GM19468 (cell line): ENCODE data around the gene ZC3H10.
A peak's percentile ranks its signal among the peaks of the same experiment; 100 is the strongest.
"Not testable (repeated sequence)": the region's sequence is repeated elsewhere in the genome, so short reads cannot be mapped to it uniquely, and the experiment has no call there.

Experiments
- ATAC-seq: cut with Tn5 transposase; IDR thresholded peaks from one replicate; pipeline ENCODE4 v1.9.1; 2021; ENCODE audit warnings: mild to moderate bottlenecking, moderate library complexity, moderate number of reproducible peaks; ENCODE audit not compliant: unreplicated experiment; ENCODE audit errors: extremely low read depth

Gene ZC3H10, protein sequence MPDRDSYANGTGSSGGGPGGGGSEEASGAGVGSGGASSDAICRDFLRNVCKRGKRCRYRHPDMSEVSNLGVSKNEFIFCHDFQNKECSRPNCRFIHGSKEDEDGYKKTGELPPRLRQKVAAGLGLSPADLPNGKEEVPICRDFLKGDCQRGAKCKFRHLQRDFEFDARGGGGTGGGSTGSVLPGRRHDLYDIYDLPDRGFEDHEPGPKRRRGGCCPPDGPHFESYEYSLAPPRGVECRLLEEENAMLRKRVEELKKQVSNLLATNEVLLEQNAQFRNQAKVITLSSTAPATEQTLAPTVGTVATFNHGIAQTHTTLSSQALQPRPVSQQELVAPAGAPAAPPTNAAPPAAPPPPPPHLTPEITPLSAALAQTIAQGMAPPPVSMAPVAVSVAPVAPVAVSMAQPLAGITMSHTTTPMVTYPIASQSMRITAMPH

GRCh38 chr12:56117778-56118687, at the start of gene ZC3H10:
TSS of gene ZC3H10 (plus strand) at chr12:56118266. CDS start at chr12:56120563, 2,297 bp downstream.
- peak; percentile 87 for ATAC-seq

DNA sequence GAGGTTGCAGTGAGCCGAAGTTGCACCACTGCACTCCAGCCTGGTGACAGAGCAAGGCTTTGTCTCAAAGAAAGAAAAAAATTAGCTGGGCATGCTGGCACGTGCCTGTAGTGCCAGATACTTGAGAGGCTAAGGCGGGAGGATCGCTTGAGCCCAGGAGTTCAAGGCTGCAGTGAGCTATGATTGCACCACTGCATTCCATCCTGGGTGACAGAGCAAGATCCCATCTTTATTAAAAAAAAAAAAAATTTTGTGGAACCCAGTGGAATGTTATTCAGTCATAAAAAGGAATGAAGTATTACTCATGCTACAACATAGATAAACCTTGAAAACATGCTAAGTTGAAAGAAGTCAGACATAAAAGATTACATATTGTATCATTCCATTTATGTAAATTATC, 46.4 kb upstream of the ZC3H10 start:
- ATAC-seq, result no peak

GRCh38 chr12:56074396-56074795, 43.7 kb upstream of the ZC3H10 start:
- no peak for ATAC-seq

GRCh38 chr12:56077966-56078365, 40.1 kb upstream of the ZC3H10 start:
- not testable (repeated sequence) for ATAC-seq

GRCh38 chr12:56078427-56078826, 39.6 kb upstream of the ZC3H10 start:
- ATAC-seq, result no peak

GRCh38 chr12:56078931-56079722, 38.9 kb upstream of the ZC3H10 start:
- ATAC-seq, result no peak

DNA sequence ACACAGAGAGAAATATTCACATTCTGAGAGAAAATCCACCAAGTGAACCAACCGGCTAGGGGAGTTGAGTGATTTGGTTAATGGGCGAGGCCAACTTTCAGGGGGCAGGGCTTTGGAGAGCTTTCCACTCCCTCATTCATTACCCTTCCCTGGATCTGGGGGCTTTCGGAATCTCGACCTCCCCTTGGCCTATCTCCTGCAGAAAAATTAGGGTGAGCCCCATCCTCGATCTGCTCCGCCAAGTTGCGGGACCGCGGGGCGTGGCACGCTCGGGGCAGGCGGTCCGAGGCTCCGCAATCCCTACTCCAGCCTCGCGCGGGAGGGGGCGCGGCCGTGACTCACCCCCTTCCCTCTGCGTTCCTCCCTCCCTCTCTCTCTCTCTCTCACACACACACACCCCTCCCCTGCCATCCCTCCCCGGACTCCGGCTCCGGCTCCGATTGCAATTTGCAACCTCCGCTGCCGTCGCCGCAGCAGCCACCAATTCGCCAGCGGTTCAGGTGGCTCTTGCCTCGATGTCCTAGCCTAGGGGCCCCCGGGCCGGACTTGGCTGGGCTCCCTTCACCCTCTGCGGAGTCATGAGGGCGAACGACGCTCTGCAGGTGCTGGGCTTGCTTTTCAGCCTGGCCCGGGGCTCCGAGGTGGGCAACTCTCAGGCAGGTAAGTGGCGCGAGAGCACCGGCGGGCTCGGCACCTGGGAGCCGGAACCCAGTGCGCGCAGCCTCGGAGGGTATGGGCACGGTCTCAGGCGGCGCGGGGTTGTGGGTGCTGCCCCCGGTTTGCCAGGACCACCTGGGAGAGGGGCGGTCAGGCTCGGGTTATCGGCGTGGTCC, 38.1 kb upstream of the ZC3H10 start, which contains the start of gene ERBB3:
Gene ERBB3 (plus strand): TSS at position 443 of the 833 bp plus-strand sequence. CDS start 136 bp downstream, at position 579.
- ATAC-seq, result no peak

GRCh38 chr12:56080556-56081138, 37.4 kb upstream of the ZC3H10 start:
- no peak for ATAC-seq

DNA sequence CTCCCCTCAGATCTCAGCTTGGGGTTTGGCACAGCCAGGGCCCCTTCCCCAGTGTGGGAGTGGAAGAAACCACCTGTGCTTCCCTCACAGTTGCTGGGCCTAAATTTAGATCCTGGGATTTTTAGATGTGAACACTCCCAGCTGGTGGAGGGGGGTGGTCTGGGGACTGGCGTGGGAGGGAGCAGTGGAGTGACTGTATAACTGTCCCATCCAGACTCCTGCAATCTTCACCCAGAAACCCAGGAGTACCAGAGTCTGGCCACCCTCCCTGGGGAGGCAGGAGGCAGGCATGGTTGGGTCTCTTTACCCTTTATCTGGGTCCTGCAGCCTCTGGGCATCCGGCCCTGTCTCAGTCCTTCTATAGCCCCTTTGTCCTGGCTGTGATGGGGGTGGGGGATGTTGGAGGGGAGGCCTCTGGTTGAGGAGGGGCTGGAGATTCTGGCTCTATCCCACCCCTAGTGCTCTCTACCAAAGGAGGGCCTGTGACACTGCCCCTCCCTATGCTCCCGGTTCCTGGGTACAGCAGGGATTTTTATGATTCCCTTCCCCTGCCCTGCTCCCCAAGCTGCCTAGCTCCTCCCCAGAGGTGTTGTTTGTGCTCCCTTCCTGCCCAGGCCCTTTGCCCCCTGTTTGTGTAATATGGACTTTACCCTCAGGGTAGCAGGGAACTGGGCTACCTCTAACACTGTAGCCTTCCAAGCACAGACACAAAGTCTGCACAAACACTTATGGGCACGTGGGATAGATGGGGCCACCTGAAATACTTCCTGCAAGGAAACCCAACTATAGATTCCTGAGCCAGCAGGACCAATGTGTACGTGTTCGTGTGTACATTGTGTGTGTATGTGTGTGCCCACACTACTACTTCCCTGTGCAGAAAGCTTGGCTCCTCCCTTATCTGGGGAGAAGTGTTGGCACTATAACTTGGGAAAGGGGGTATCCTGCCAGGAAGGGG, 36.4 kb upstream of the ZC3H10 start:
- ATAC-seq, result no peak

GRCh38 chr12:56082382-56082781, 35.7 kb upstream of the ZC3H10 start:
- no peak for ATAC-seq

- no peak for ATAC-seq
Observed at GRCh38 chr12:56082967-56083366, 35.1 kb upstream of the ZC3H10 start.

DNA sequence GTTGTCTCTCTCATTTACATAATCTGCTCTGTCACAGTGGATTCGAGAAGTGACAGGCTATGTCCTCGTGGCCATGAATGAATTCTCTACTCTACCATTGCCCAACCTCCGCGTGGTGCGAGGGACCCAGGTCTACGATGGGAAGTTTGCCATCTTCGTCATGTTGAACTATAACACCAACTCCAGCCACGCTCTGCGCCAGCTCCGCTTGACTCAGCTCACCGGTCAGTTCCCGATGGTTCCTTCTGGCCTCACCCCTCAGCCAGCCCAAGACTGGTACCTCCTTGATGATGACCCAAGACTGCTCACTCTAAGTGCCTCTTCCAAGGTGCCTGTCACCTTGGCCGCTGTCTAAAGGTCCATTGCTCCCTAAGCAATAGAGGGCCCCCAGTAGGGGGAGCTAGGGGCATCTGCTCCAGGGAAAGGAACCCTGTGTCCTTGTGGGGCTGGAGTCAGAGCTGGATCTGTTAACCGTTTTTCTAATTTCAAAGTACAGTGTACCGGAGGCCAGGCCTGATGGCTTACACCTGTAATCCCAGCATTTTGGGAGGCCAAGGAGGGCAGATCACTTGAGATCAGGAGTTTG, 33.0 kb upstream of the ZC3H10 start:
- no peak for ATAC-seq

- ATAC-seq, result no peak
Observed at GRCh38 chr12:56086096-56086495, 32.0 kb upstream of the ZC3H10 start.

GRCh38 chr12:56086608-56087007, 31.5 kb upstream of the ZC3H10 start:
- no peak for ATAC-seq

- ATAC-seq, result no peak
Observed at GRCh38 chr12:56087220-56087619, 30.8 kb upstream of the ZC3H10 start.

- ATAC-seq, result no peak
Observed at GRCh38 chr12:56097738-56098137, 20.3 kb upstream of the ZC3H10 start.

GRCh38 chr12:56098592-56098991, 19.5 kb upstream of the ZC3H10 start:
- ATAC-seq, result no peak
